Keratinocyte (primary cell): ENCODE data around the gene BAZ2B. TPM values are rescaled to one million over a fixed set of nuclear protein-coding genes. Genes with fewer than 3 reads are reported as not detected.
A peak's percentile ranks its signal among the peaks of the same experiment; 100 is the strongest.

Experiments used
- DNase-seq: peaks from one replicate; pipeline ENCODE4 v3.0.0-alpha.2; 2011; ENCODE audit warnings: low read depth, missing footprints, low spot score
- FAIRE-seq: peaks from 2 replicates; lab custom pipeline; 2011; peaks lifted over from hg19 to GRCh38; lab: Jason Lieb, UNC
- H2AFZ ChIP-seq: 2 replicates; pipeline ENCODE4 v1.6.0; 2012; ENCODE audit warnings: low read length, control low read depth, inconsistent platforms; ENCODE audit not compliant: control insufficient read depth
- H3K27ac ChIP-seq: 2 replicates; pipeline ENCODE4 v1.5.1; 2011; ENCODE audit warnings: low read length; ENCODE audit not compliant: control insufficient read depth, insufficient read depth
- H3K27me3 ChIP-seq: 3 replicates; pipeline ENCODE4 v1.6.0; 2011; ENCODE audit warnings: low read length; ENCODE audit not compliant: control insufficient read depth, insufficient read depth; ENCODE audit errors: extremely low read depth
- H3K36me3 ChIP-seq, 2 experiments: 2 replicates in 1 of 2; 3 replicates in 1 of 2; pipeline ENCODE4 v1.5.1; 2011; ENCODE audit warnings: low read length in 2 of 2, mild to moderate bottlenecking in 1 of 2; ENCODE audit not compliant: control insufficient read depth in 2 of 2, insufficient read depth in 2 of 2; ENCODE audit errors: extremely low read depth in 1 of 2
- H3K4me1 ChIP-seq: 3 replicates; pipeline ENCODE4 v1.5.1; 2011; ENCODE audit warnings: low read length; ENCODE audit not compliant: control insufficient read depth, insufficient read depth; ENCODE audit errors: extremely low read depth
- H3K4me2 ChIP-seq: 3 replicates; pipeline ENCODE4 v1.6.0; 2011; ENCODE audit warnings: low read depth, low read length; ENCODE audit not compliant: control insufficient read depth, insufficient read depth; ENCODE audit errors: extremely low read depth
- H3K4me3 ChIP-seq, 3 experiments: fragments of 200-600 bp in 1 of 3; sonication (generic) in 1 of 3; 2 replicates in 2 of 3; 3 replicates in 1 of 3; pipeline ENCODE4 v1.5.1; 2011 to 2016; ENCODE audit warnings: low read length in 3 of 3, mild to moderate bottlenecking in 3 of 3, control low read depth in 2 of 3, inconsistent platforms in 1 of 3, low read depth in 1 of 3, mixed read lengths in 1 of 3, mixed run types in 1 of 3, moderate library complexity in 1 of 3; ENCODE audit not compliant: control insufficient read depth in 2 of 3, insufficient read depth in 2 of 3; ENCODE audit errors: extremely low read depth in 1 of 3
- H3K79me2 ChIP-seq: 2 replicates; pipeline ENCODE4 v1.6.0; 2012; ENCODE audit warnings: low read length; ENCODE audit not compliant: control insufficient read depth, insufficient read depth
- H3K9ac ChIP-seq: 3 replicates; pipeline ENCODE4 v1.6.0; 2011; ENCODE audit warnings: low read length; ENCODE audit not compliant: control insufficient read depth, insufficient read depth; ENCODE audit errors: extremely low read depth
- H3K9me1 ChIP-seq: 3 replicates; pipeline ENCODE4 v1.6.0; 2011; ENCODE audit warnings: low read length; ENCODE audit not compliant: control insufficient read depth, insufficient read depth; ENCODE audit errors: extremely low read depth
- H3K9me3 ChIP-seq: 2 replicates; pipeline ENCODE4 v1.5.1; 2012; ENCODE audit warnings: low read depth, low read length; ENCODE audit not compliant: control insufficient read depth
- H4K20me1 ChIP-seq: 3 replicates; pipeline ENCODE4 v1.6.0; 2011; ENCODE audit warnings: low read length; ENCODE audit not compliant: control insufficient read depth, insufficient read depth; ENCODE audit errors: extremely low read depth
- EZH2 ChIP-seq: IDR thresholded peaks from one replicate; pipeline ENCODE4 v1.6.1; 2012; ENCODE audit warnings: inconsistent platforms, mild to moderate bottlenecking, low read length, moderate library complexity
- dilution Hi-C: fragments of 300-500 bp; cut with MboI; formaldehyde crosslinking; loops from one replicate; pipeline ENCODE4 v1.7.0; 2020; ENCODE audit warnings: low sequenced_read_pairs; ENCODE audit not compliant: extremely low pct_ligation_motif_present
- polyA plus RNA-seq, 5 experiments: library from polyadenylated mRNA; depleted of rRNA in 3 of 5; stranded (reverse) in 3 of 5; stranded (forward) in 1 of 5; unstranded in 1 of 5; fragments of >200 nt; gene quantifications; 1 replicate in 1 of 5; 2 replicates in 3 of 5; 3 replicates in 1 of 5; pipeline versions ENCODE4 v1.2.1 to v1.2.3, GENCODE V29; 2011 to 2012; ENCODE audit warnings: missing spikeins in 2 of 5, low read depth in 1 of 5, low replicate concordance in 1 of 5
- TF ChIP-seq, protein P1 (sequence below), 3 experiments: IDR thresholded peaks in 1 of 3; conservative IDR thresholded peaks in 1 of 3; optimal IDR thresholded peaks in 1 of 3; 2 replicates in 2 of 3; 3 replicates in 1 of 3; pipeline versions ENCODE3 to v1.5.1; 2011; ENCODE audit warnings: low read length in 3 of 3, mild to moderate bottlenecking in 3 of 3, moderate library complexity in 2 of 3, control low read depth in 1 of 3, inconsistent platforms in 1 of 3; ENCODE audit not compliant: insufficient read depth in 2 of 3; ENCODE audit errors: extremely low read depth in 1 of 3

The BAZ2B gene
- polyA plus RNA-seq, 1 donor (not counting 4 experiments of a cell fraction or from before 2014, with no cell fraction given), result 27.0 TPM

GRCh38 chr2:159595410-159596046 is 20.8 kb downstream of the BAZ2B start:
- H3K4me1 ChIP-seq, result peaks cover 16% of the 10 kb centered on the region
- H3K9me3 ChIP-seq, result no peaks in the 10 kb centered on the region
- H3K9ac ChIP-seq, result no peak overlapping the region
- H4K20me1 ChIP-seq, result no peaks in the 10 kb centered on the region
- H3K9me1 ChIP-seq, result no peaks in the 10 kb centered on the region
- peak overlapping the region; percentile 64 for H3K4me2 ChIP-seq
- peak overlapping the region; percentile 36 for H3K27ac ChIP-seq
- no peaks in the 10 kb centered on the region for H3K27me3 ChIP-seq
- H2AFZ ChIP-seq, result peak overlapping the region; percentile 27
- no peak for TF ChIP-seq EZH2
- TF ChIP-seq, protein P1, sequence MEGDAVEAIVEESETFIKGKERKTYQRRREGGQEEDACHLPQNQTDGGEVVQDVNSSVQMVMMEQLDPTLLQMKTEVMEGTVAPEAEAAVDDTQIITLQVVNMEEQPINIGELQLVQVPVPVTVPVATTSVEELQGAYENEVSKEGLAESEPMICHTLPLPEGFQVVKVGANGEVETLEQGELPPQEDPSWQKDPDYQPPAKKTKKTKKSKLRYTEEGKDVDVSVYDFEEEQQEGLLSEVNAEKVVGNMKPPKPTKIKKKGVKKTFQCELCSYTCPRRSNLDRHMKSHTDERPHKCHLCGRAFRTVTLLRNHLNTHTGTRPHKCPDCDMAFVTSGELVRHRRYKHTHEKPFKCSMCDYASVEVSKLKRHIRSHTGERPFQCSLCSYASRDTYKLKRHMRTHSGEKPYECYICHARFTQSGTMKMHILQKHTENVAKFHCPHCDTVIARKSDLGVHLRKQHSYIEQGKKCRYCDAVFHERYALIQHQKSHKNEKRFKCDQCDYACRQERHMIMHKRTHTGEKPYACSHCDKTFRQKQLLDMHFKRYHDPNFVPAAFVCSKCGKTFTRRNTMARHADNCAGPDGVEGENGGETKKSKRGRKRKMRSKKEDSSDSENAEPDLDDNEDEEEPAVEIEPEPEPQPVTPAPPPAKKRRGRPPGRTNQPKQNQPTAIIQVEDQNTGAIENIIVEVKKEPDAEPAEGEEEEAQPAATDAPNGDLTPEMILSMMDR (optimal IDR thresholded peaks at IDR 0.05 in 1 of 3, IDR thresholded peaks at IDR 0.05 in 1 of 3, conservative IDR thresholded peaks at IDR 0.05 in 1 of 3; ENCODE audit: extremely low read depth in 1 of 3, insufficient read depth in 2 of 3, low read length in 3 of 3), result no peak
- FAIRE-seq, result peak; percentile 13
- H3K4me3 ChIP-seq, result peak overlapping the region in 1 of 3 experiments; percentile 13
- no peak for DNase-seq
- dilution Hi-C loops, result no loop called here
- H3K79me2 ChIP-seq, result peaks cover 12% of the 10 kb centered on the region
- H3K36me3 ChIP-seq, result no peaks in the 10 kb centered on the region

- H3K9ac ChIP-seq, result no peak overlapping the region
- TF ChIP-seq, protein P1 (optimal IDR thresholded peaks at IDR 0.05 in 1 of 3, IDR thresholded peaks at IDR 0.05 in 1 of 3, conservative IDR thresholded peaks at IDR 0.05 in 1 of 3; ENCODE audit: extremely low read depth in 1 of 3, insufficient read depth in 2 of 3, low read length in 3 of 3), result no peak
- no peak for TF ChIP-seq EZH2
- no peak overlapping the region for H3K4me2 ChIP-seq
- no peak overlapping the region for H2AFZ ChIP-seq
- H3K27me3 ChIP-seq, result no peaks in the 10 kb centered on the region
- H3K9me3 ChIP-seq, result no peaks in the 10 kb centered on the region
- peaks cover 7% of the 10 kb centered on the region for H3K79me2 ChIP-seq
- H3K4me3 ChIP-seq, result no peak overlapping the region
- no peak overlapping the region for H3K27ac ChIP-seq
- DNase-seq (no peak), FAIRE-seq (no peak)
- no peaks in the 10 kb centered on the region for H4K20me1 ChIP-seq
- no peaks in the 10 kb centered on the region for H3K36me3 ChIP-seq
- no peaks in the 10 kb centered on the region for H3K9me1 ChIP-seq
- H3K4me1 ChIP-seq, result peaks cover 13% of the 10 kb centered on the region
- dilution Hi-C loops, result no loop called here
Measured at GRCh38 chr2:159592441-159592840, 23.9 kb downstream of the BAZ2B start.
